Smooth muscle cell (in vitro differentiated cells): Measurements from ENCODE around the gene ANKS1B. TPM values are rescaled to one million over a fixed set of nuclear protein-coding genes. Genes with fewer than 3 reads are reported as not detected.

Experiments
- DNase-seq: peaks from one replicate; lab custom pipeline; 2025; ENCODE audit not compliant: unreplicated experiment; lab: John Stamatoyannopoulos, UW
- H2AFZ ChIP-seq: fragments of 200-600 bp; sonication (generic); 2 replicates; pipeline ENCODE4 v1.6.0; 2016; ENCODE audit warnings: antibody characterized with exemption, low read depth, mild to moderate bottlenecking
- H3F3A ChIP-seq: fragments of 200-600 bp; sonication (generic); 2 replicates; pipeline ENCODE4 v1.6.0; 2017; ENCODE audit warnings: antibody characterized with exemption, low read depth
- H3K27ac ChIP-seq: fragments of 200-600 bp; sonication (generic); 2 replicates; pipeline ENCODE4 v1.5.1; 2016; ENCODE audit warnings: low read depth, mild to moderate bottlenecking
- H3K27me3 ChIP-seq: fragments of 200-600 bp; sonication (generic); 2 replicates; pipeline ENCODE4 v1.6.1; 2016; ENCODE audit warnings: low read depth, mild to moderate bottlenecking
- H3K36me3 ChIP-seq: fragments of 200-600 bp; sonication (generic); 2 replicates; pipeline ENCODE4 v1.5.1; 2016; ENCODE audit warnings: low read depth
- H3K4me1 ChIP-seq: fragments of 200-600 bp; sonication (generic); 2 replicates; pipeline ENCODE4 v1.5.1; 2016; ENCODE audit warnings: low read depth
- H3K4me2 ChIP-seq: fragments of 200-600 bp; sonication (generic); 2 replicates; pipeline ENCODE4 v1.6.0; 2016; ENCODE audit warnings: mild to moderate bottlenecking
- H3K4me3 ChIP-seq: fragments of 200-600 bp; sonication (generic); 2 replicates; pipeline ENCODE4 v1.5.1; 2016; ENCODE audit warnings: mild to moderate bottlenecking
- H3K79me2 ChIP-seq: fragments of 200-600 bp; sonication (generic); 2 replicates; pipeline ENCODE4 v1.6.0; 2016; ENCODE audit warnings: low read depth, mild to moderate bottlenecking
- H3K9ac ChIP-seq: fragments of 200-600 bp; sonication (generic); 2 replicates; pipeline ENCODE4 v1.6.0; 2016; ENCODE audit warnings: low read depth
- H3K9me3 ChIP-seq: fragments of 200-600 bp; sonication (generic); replicated peaks from 2 replicates; pipeline ENCODE4 v1.5.1; 2016; ENCODE audit warnings: low read depth
- H4K20me1 ChIP-seq: fragments of 200-600 bp; sonication (generic); 2 replicates; pipeline ENCODE4 v1.6.0; 2016; ENCODE audit warnings: low read depth
- CTCF ChIP-seq: fragments of 200-600 bp; sonication (generic); IDR thresholded peaks from 2 replicates; pipeline ENCODE4 v1.5.1; 2017; ENCODE audit warnings: borderline replicate concordance, mild to moderate bottlenecking, antibody characterized with exemption; ENCODE audit not compliant: insufficient read depth, poor library complexity, severe bottlenecking
- WGBS: methylation state at CpG from one replicate; pipeline ENCODE4 v1.1.7; 2016; ENCODE audit warnings: low lambda C conversion rate; 5-methylcytosine and 5-hydroxymethylcytosine counted together
- polyA plus RNA-seq: library from polyadenylated mRNA; unstranded; fragments of >200 nt; fragmentation: Nextera tagmentation; extraction: Ambion mirVana; gene quantifications from 2 replicates; pipeline ENCODE4 v1.2.1, GENCODE V29; 2016
- total RNA-seq: library from RNA; depleted of rRNA; stranded (reverse); fragments of >200 nt; gene quantifications from 2 replicates; pipeline ENCODE4 v1.2.3, GENCODE V29; 2014

Gene ANKS1B
- total and polyA plus RNA-seq, 2 experiments from 2014 or later, result 0.47 to 7.3 TPM

GRCh38 chr12:99235381-99235780 lies 749.4 kb downstream of the ANKS1B start:
- no peaks in the 10 kb centered on the region for H3K9me3 ChIP-seq
- no peak overlapping the region for H3K27ac ChIP-seq
- H4K20me1 ChIP-seq, result no peaks in the 10 kb centered on the region
- no peak overlapping the region for H3K4me3 ChIP-seq
- H3F3A ChIP-seq, result no peaks in the 10 kb centered on the region
- H3K4me2 ChIP-seq, result no peak overlapping the region
- H3K9ac ChIP-seq, result no peak overlapping the region
- no peak for TF ChIP-seq CTCF
- no peaks in the 10 kb centered on the region for H3K79me2 ChIP-seq
- H2AFZ ChIP-seq, result no peak overlapping the region
- no peaks in the 10 kb centered on the region for H3K27me3 ChIP-seq
- WGBS, result 86% methylated on average over 3 of the region's 3 CpGs
- DNase-seq, result no peak
- no peaks in the 10 kb centered on the region for H3K36me3 ChIP-seq
- peaks cover 10% of the 10 kb centered on the region for H3K4me1 ChIP-seq

GRCh38 chr12:99234702-99235101 lies 750.0 kb downstream of the ANKS1B start:
- H3K4me1 ChIP-seq, result peaks cover 10% of the 10 kb centered on the region
- no peak overlapping the region for H3K9ac ChIP-seq
- no peaks in the 10 kb centered on the region for H3K36me3 ChIP-seq
- H3K4me2 ChIP-seq, result no peak overlapping the region
- no peak for TF ChIP-seq CTCF
- H3K4me3 ChIP-seq, result no peak overlapping the region
- no peak overlapping the region for H2AFZ ChIP-seq
- WGBS, result 97% methylated on average over 1 of the region's 1 CpG
- no peak for DNase-seq
- H3F3A ChIP-seq, result no peaks in the 10 kb centered on the region
- H3K79me2 ChIP-seq, result no peaks in the 10 kb centered on the region
- H3K27me3 ChIP-seq, result no peaks in the 10 kb centered on the region
- H3K27ac ChIP-seq, result no peak overlapping the region
- H4K20me1 ChIP-seq, result no peaks in the 10 kb centered on the region
- H3K9me3 ChIP-seq, result no peaks in the 10 kb centered on the region

- no peak for TF ChIP-seq CTCF
Measured at GRCh38 chr12:99232324-99232723, 752.4 kb downstream of the ANKS1B start.

GRCh38 chr12:99231031-99231430 lies 753.7 kb downstream of the ANKS1B start:
- no peak for TF ChIP-seq CTCF
- Histone ChIP-seq H3K27me3 (no peaks in the 10 kb centered on the region), H3K79me2 (no peaks in the 10 kb centered on the region), H3K9me3 (no peaks in the 10 kb centered on the region), H3F3A (no peaks in the 10 kb centered on the region), H3K4me3 (no peak overlapping the region), H3K4me2 (no peak overlapping the region), H3K27ac (no peak overlapping the region), H3K4me1 (no peaks in the 10 kb centered on the region), H3K36me3 (no peaks in the 10 kb centered on the region), H2AFZ (no peak overlapping the region), H4K20me1 (no peaks in the 10 kb centered on the region), H3K9ac (no peak overlapping the region)
- 50% methylated on average over 1 of the region's 1 CpG for WGBS
- no peak for DNase-seq

More at GRCh38 chr12:99232324-99232723, 752.4 kb downstream of the ANKS1B start:
- H3K9ac ChIP-seq, result no peak overlapping the region
- H2AFZ ChIP-seq, result no peak overlapping the region
- WGBS, result 83% methylated on average over 4 of the region's 4 CpGs
- H3K27me3 ChIP-seq, result no peaks in the 10 kb centered on the region
- no peaks in the 10 kb centered on the region for H3K36me3 ChIP-seq
- no peaks in the 10 kb centered on the region for H3K79me2 ChIP-seq
- no peak overlapping the region for H3K4me3 ChIP-seq
- no peak overlapping the region for H3K4me2 ChIP-seq
- H3K9me3 ChIP-seq, result no peaks in the 10 kb centered on the region
- H3K27ac ChIP-seq, result no peak overlapping the region
- no peaks in the 10 kb centered on the region for H3F3A ChIP-seq
- no peaks in the 10 kb centered on the region for H4K20me1 ChIP-seq
- DNase-seq, result no peak
- H3K4me1 ChIP-seq, result no peaks in the 10 kb centered on the region
